GM18858 (cell line): Measurements from ENCODE around the gene INSIG1.

Experiments
- ATAC-seq: cut with Tn5 transposase; IDR thresholded peaks from one replicate; pipeline ENCODE4 v1.9.1; 2021; ENCODE audit not compliant: unreplicated experiment

Gene INSIG1

GRCh38 chr7:155284496-155285274, 13.0 kb upstream of the INSIG1 start:
- no peak for ATAC-seq

- no peak for ATAC-seq
These were observed 12.3 kb upstream of the INSIG1 start for GRCh38 chr7:155285423-155285822.

GRCh38 chr7:155285833-155286232, 11.8 kb upstream of the INSIG1 start:
- ATAC-seq = no peak

DNA sequence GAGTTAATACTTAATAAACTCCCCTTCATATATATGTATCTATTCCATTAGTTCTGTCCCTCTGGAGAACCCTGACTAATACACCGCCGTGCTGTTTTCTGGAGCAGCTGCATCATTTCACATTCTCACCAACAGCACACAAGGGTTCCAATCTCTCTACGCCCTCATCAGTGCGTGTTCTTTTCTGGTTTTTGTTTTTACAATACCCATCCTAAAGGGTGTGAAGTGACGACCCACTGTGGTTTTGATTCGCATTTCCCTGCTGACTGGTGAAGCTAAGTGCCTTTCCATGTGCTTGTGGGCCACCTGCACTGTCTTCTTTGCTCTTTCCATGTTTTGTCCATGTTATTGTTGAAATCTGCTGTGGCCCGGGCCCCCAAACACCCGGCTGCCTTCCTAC, 11.0 kb upstream of the INSIG1 start:
- ATAC-seq = no peak

GRCh38 chr7:155287284-155287935, 10.3 kb upstream of the INSIG1 start:
- no peak for ATAC-seq

DNA sequence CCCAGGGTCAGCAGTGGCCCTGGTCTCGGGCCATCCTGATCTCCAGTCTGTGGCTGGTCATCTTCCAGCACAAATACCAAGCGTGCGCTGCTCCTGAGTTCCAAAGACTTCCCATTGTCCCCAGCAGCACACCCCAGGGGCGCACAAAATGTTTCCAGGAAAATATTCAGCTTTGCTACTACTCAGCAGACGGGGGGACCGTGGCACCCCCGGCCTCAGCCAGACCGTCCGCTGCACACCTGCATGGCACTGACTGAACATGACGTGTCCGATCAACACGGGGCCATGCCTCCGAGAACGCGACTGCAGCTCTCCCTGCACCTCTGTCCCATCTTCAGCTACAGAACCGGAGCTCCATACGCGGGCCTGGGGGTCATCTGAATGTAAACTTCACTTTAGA, 9.6 kb upstream of the INSIG1 start:
- ATAC-seq = no peak

- ATAC-seq = no peak
These were observed 8.6 kb upstream of the INSIG1 start for GRCh38 chr7:155289107-155289506.

DNA sequence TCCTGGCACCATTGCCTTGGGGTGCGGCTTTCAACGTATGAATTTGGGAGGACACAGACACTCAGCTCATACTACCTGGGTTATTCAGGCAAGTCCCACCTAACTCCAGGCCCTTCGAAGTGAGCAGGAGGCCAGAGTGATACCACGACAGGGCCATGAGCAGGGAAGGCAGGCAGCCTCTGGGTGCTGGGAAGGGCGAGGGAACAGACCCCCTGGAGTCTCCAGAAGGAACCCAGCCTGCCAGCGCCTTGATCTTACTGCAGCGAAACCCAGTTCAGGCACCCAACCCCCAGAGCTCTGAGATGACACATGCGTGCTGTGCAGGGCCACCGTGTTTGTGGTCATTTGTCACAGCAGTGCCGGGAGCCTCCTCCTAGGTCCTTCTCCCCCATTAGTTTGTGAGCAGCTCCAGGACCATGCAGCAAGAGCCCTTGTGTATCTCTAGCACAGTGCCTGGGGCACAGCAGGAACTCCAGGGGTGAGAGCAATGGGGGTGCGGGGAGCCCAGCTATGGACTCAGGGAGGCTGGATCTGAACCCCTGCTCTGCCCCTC, 7.7 kb upstream of the INSIG1 start:
- ATAC-seq = no peak

- ATAC-seq = no peak
These were observed 6.6 kb upstream of the INSIG1 start for GRCh38 chr7:155291045-155291530.

DNA sequence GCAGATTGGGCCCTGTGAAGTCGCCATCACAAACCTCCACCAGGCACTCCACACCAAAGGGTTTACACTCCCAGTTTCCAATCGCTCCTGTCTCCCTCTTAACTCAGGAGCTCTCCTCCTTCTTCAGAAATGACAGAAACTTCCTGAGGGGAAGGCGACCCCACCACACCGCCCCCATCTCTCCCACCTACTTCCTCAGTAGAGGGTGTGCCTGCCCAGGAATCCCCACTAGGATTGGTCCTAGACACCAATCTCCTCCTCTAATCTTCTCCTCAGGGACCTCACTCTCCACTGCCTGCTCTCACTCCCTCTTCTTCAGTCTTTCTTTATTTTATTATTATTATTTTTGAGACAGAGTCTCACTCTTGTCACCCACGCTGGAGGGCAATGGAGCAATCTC, 5.9 kb upstream of the INSIG1 start:
- no peak for ATAC-seq

DNA sequence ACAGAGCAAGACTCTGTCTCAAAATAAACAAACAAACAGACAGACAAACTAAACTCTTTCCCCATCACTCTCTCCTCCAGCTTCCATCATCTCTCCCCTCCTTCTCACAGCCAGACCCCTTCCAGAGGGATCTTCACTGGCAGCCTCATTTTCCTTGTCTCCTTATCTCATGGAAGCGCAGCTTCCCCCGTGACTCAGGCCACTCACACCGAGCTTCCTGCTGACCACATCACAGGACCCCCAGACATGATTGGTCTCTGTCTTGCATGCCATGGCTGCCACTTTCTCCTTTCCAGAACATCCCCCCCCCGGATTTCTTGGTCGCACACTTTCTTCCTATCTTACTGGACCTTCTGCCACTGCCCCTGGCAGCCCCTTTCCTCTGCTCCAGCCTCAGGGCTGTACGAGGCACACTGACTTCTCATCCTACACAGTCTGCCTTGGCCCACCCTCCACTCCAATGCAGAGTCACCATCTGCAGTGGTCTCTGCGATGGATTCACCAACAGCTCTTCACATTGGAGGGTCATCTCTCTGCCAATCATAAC, 4.9 kb upstream of the INSIG1 start:
- ATAC-seq = no peak

DNA sequence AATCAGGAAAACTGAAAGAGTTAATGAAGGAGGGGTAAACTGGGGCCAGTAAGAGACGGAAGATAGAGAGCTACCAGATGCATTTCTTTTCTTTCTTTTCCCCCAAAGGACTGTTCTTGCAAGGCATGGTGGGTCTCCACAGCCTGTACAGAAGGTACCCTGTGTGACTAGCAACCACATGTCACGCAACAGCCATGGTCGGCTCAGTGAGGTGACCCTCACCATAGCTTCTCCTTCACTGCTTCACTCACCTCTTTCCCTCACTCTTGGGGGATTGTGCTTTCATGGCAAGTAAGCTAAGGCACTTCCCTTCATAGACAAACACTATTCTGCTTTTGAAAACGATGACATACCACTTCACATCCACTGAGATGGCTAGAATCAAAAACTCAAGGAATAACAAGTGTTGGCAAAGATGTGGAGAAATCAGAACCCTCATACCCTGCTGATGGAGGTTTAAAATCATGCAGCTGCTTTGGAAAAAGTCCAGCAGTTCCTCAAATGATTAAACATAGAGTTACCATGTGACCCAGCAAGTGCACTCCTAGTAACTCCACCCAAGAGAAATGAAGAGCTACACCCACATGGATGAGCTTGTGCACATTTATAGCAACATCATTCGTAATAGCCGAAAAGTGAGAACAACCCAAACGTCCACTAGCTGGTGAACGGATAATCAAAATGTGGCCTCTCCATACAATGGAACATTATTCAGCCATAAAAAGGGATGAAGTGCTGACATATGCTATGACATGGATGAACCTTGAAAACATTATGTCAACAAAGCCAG, 3.8 kb upstream of the INSIG1 start:
- no peak for ATAC-seq

DNA sequence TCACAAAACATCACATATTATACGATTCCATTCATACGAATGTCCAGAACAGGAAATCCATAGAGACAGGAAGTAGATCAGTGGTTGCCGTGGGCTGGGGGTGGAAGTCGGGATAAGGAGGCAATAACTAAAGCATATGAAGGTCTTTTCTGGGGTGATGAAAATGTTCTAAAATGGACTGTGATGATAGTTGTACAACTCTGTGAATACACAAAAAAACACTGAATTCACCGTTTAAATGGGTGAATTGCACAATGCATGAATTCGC, 3.2 kb upstream of the INSIG1 start:
- no peak for ATAC-seq

DNA sequence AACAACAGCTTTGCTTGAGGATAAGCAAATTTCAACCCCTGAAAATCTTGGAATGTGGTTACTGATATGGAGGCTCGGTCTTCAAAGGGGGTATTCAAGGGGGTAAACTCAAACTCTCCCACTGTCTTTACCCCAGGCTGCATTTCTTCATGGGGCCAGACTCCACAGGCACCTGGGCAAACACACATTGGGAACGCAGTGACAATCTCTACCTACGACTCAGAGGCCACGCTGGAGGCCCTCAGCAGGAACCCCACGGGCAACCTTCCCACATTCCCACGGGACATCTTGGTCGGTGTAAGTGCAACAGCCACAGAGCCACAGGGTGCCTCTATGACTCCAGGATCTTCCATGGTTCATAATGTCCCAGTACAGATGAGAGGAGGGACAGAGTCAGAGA, 2.2 kb upstream of the INSIG1 start:
- ATAC-seq = no peak

DNA sequence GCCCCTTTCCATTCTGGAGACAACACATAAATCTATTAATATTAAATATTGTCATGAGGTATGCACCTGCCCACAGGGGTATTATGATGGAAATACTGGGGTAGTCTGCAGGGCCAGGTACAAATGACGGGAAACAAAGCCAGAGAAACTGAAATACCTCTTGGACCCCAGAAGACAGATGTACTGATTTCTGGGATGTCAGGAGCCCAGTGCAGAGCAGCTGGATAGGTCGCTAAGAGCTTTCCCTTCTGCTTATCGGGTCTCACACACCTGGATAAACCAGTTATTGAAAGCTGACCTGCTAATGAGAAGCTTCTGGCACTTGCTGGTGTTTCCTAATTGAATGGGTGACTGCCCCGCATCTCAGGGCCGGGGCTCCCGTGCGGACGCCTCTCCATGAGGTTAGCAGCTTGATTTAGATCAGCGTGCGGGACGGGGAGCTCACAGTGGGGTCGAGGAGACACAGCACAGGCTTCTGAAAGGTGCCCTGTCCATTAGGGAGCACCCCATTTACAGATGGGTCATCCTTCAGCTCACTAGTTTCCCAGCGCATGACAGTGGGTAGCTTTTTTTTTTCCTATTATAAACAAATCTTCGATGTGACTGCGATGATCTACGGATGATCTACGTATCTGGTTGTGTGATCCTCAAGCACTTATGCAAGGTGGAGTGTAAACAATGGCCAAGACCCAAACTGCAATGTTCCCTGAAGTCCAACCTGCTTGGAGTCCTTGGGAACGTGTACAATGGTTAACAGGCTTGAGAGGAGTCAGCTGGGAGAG, 1.5 kb upstream of the INSIG1 start:
- ATAC-seq = no peak

DNA sequence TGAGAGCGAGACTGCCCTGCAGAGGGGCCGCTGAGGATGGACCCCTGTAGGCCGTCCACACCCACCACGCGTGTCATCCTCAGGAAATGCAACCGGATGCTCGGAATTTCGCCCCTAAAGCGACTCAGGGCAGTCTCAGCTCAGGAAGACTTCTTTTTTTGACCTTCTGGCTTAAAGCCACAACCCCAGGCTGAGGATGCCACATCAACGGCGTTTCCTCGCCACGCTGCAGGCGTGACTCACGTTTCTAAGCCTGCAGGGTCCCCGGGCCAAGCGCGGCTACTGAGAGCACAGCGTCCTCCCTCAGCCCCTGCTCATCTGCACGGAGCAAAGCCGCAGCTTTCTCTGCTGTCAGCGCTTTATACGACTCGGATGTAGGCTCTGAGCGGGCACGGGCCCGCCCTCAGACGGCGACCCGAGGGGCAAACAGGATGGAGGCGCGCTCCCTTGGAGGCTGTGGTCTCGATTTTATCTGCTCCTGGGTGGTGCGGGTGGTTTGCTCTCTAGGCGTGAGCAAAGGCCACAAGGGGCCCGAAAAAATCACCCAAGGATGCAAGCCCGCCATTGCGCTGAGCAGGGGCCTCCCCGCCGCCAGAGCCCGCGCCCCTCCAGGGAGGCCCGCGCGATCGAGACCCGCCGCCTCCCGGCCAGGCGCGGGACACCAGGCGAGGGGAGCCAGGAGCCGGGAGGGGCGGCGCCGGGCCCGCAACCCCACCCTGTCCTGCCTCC, 726 bp upstream of the INSIG1 start:
- ATAC-seq = peak; percentile 24

GRCh38 chr7:155298288-155298833, 683 bp downstream of the INSIG1 start:
- ATAC-seq = no peak

DNA sequence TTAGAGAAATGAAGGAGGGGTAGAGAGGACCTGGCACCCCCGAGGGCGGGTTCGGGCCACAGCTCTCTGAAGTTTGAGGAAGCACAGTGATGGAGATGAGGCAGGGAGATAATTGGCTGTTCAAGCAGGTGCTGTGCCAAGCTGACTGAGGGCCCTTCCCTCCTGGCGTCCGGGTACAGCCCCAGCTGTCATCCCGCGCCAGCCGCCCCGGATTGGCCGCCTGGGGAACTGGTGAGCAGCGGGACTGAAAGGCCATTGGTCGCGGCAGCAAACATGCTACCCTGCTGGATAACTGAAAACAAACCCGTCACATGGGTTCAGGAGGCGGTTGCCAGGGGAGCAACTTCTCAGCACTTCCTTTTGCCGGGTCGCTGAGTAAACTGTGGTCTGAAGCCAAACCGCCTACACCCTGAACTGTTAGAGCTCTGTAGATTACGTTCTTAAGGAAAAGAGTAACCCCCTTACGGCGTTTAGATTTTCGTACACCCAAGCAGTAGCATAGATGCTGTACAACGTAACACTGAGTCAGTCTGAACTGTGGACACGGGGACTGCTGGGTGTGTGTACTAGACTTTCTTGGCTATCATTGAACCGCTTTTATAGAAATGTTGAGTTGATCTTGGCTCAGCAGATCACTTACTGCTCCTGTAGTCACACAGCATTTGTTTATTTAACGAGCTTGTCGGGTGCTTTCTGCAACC, 1.3 kb downstream of the INSIG1 start:
- peak; percentile 62 for ATAC-seq

DNA sequence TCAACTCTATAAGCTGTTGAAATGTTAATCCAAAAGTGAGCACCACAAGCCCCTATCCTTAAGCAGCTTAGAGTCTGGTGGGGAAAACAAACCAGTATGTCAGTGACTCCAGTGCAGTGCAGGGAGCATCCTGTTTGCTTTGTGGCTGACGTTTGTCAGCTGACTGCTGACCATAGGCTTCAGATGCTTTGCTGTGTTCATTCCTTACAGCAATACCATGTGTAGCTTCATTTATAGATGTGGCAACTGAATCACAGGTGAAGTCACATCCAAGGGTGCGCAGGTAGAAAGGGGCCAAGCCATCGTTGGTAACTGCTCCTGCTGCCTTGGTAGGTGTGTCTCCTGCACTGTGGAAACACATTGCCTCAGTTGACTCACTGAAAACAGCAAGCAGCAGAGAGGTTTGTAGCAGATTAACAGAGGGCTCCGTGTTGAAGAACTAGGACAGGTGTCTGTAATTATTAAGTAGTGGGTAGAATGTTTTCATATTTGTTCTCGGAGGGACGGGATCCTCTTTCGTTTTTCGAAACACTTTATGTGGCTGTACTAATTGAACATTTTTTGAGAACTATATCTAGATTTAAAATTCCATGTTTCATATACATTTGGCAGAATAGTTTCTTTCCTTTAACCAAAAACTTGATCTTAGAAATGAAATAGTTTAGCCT, 2.0 kb downstream of the INSIG1 start:
- no peak for ATAC-seq
